Mesothelial cell of epicardium (in vitro differentiated cells): ENCODE measurements around the gene FRS3. TPM values are rescaled to one million over a fixed set of nuclear protein-coding genes. Genes with fewer than 3 reads are reported as not detected.
A peak's percentile ranks its signal among the peaks of the same experiment; 100 is the strongest.

Experiments
- DNase-seq, 2 experiments: peaks; one replicate each; pipeline ENCODE4 v3.0.0; 2021; ENCODE audit warnings: low spot score in 2 of 2; ENCODE audit not compliant: unreplicated experiment in 2 of 2
- H3K27ac Mint-ChIP-seq: 2 replicates; pipeline ENCODE4 v1.8.0; 2021; ENCODE audit warnings: mixed read lengths
- H3K27me3 Mint-ChIP-seq: 2 replicates; pipeline ENCODE4 v1.8.0; 2021; ENCODE audit warnings: low read depth, mixed read lengths
- H3K36me3 Mint-ChIP-seq: 2 replicates; pipeline ENCODE4 v1.8.0; 2021; ENCODE audit warnings: mixed read lengths
- H3K4me1 Mint-ChIP-seq: 2 replicates; pipeline ENCODE4 v1.8.0; 2021; ENCODE audit warnings: mixed read lengths
- H3K4me3 Mint-ChIP-seq: 2 replicates; pipeline ENCODE4 v1.8.0; 2021; ENCODE audit warnings: mild to moderate bottlenecking, moderate library complexity, mixed read lengths
- H3K9me3 Mint-ChIP-seq: 2 replicates; pipeline ENCODE4 v1.8.0; 2021; ENCODE audit warnings: mixed read lengths
- total RNA-seq: library from RNA; stranded (reverse); gene quantifications from 3 replicates; pipeline ENCODE4 v1.2.1, GENCODE V29; 2021
- TF ChIP-seq, protein P1 (sequence below): fragments of 200-600 bp; sonication (generic); IDR thresholded peaks from one replicate; pipeline ENCODE4 v1.5.0; 2021; ENCODE audit warnings: antibody characterized with exemption; ENCODE audit not compliant: unreplicated experiment

Gene FRS3
- total RNA-seq, 1 donor from 2014 or later, result 6.8 TPM

DNA sequence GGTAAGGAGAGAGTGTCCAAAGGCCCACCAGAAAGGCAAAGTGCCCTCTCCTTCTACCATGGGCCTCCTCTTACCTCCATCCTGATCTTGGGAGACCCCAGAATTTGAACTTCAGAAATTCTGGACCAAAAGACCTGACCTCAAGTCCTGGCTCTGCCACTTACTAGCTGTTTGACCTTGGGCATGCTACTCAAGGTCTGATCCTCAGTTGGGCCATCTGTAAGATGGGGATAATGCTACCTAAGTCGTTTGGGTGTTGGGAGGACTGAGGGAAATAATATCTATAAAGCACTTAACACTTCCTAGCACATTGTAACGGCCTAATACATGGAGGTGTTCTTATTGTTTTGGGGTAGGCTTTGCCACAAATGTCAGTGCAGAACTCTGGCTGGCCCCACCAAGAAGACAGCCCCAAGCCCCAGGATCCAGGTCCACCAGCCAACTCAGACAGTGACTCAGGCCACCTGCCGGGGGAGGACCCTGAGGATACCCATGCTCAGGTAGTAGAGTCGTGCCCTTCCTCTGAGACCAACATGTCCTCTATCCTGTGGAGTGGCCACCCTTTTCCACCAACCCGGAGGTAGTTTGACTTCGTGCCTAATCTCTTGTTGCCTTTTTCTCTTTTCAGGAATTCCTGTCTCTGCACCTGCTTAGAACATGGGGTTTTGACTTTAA lies 3.5 kb upstream of the FRS3 start:
- Mint-ChIP-seq H3K4me1 (peaks cover 31% of the 10 kb centered on the region), H3K36me3 (no peaks in the 10 kb centered on the region), H3K27ac (no peak overlapping the region), H3K9me3 (no peaks in the 10 kb centered on the region), H3K4me3 (no peak overlapping the region), H3K27me3 (peaks cover 11% of the 10 kb centered on the region)
- TF ChIP-seq, protein P1, sequence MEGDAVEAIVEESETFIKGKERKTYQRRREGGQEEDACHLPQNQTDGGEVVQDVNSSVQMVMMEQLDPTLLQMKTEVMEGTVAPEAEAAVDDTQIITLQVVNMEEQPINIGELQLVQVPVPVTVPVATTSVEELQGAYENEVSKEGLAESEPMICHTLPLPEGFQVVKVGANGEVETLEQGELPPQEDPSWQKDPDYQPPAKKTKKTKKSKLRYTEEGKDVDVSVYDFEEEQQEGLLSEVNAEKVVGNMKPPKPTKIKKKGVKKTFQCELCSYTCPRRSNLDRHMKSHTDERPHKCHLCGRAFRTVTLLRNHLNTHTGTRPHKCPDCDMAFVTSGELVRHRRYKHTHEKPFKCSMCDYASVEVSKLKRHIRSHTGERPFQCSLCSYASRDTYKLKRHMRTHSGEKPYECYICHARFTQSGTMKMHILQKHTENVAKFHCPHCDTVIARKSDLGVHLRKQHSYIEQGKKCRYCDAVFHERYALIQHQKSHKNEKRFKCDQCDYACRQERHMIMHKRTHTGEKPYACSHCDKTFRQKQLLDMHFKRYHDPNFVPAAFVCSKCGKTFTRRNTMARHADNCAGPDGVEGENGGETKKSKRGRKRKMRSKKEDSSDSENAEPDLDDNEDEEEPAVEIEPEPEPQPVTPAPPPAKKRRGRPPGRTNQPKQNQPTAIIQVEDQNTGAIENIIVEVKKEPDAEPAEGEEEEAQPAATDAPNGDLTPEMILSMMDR, result no peak
- DNase-seq, result no peak

DNA sequence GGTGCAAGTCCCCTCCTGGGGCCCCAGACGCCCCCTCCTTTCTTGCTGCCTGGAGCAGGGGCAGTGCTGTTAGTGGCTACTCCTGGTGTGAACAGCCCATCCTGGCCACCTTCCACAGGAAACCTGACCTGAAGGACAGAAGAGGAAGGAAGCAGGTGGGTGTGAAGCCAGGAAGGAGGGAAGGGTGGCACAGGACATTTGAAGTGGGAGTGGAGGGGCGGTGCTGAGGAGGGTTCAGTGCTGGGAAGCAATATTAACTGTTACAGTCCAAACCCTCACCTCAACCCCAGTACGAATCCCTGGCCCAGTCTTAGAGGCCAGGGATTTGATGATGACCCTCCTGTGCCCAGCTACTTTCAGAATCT lies 1.6 kb upstream of the FRS3 start:
- no peak for DNase-seq
- peak overlapping the region; percentile 14 for H3K27ac Mint-ChIP-seq
- H3K36me3 Mint-ChIP-seq, result no peaks in the 10 kb centered on the region
- peak overlapping the region; percentile 88 for H3K4me3 Mint-ChIP-seq
- H3K9me3 Mint-ChIP-seq, result no peaks in the 10 kb centered on the region
- TF ChIP-seq, protein P1, result no peak
- H3K27me3 Mint-ChIP-seq, result peaks cover 11% of the 10 kb centered on the region
- peaks cover 31% of the 10 kb centered on the region for H3K4me1 Mint-ChIP-seq

DNA sequence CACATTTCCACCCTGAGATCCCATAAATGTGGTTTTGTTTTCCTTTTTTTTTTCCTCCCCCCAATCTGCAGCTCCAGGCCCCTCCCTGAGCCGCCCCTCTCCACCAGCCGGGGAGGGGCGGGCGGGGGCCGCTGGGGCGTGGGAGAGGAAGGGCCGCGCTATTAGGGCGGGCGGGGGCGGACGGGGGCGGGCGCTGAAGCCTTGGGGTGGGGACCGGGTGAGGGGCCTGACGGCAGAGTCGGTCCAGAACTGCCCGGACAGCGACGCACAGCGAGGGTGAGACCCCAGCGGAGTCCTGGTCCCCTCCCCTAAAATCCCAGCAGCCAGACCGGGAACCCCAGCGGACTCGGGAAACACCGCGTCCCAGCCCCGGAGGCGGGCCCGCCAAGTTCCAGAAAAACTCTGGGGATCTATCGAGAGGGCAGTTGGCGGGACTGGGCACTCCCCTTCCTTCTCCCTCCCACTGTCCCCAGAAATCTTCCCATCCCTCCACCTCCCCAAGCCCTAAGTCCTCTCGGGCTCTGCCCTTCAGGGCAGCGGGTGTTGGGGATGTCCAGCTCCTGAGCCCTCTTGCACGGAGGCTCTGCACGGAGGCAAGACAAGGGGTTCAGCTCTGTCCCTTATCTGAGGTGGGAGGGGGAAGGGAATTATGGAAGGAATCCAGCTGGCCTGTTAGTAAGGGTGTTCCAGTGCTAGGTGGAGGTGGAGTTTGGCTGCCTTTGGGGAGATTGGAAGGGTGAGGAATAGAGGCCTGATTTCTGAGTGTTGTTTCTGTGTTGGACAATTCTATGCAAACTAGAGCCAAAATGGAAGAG lies 1.1 kb upstream of the FRS3 start, which contains the start of gene PRICKLE4:
Gene PRICKLE4 (plus strand): TSS at position 232 of the 815 bp plus-strand sequence. CDS start 2,692 bp downstream, outside the sequence.
- Mint-ChIP-seq H3K27ac (peak within 1 kb of the TSS; percentile 88), H3K36me3 (no peaks in the 10 kb centered on the region), H3K9me3 (no peaks in the 10 kb centered on the region), H3K4me1 (peaks cover 27% of the 10 kb centered on the region), H3K4me3 (peak within 1 kb of the TSS; percentile 88), H3K27me3 (peaks cover 11% of the 10 kb centered on the region)
- TF ChIP-seq, protein P1, result no peak
- peak in 1 of 2 experiments; percentile 51 for DNase-seq

DNA sequence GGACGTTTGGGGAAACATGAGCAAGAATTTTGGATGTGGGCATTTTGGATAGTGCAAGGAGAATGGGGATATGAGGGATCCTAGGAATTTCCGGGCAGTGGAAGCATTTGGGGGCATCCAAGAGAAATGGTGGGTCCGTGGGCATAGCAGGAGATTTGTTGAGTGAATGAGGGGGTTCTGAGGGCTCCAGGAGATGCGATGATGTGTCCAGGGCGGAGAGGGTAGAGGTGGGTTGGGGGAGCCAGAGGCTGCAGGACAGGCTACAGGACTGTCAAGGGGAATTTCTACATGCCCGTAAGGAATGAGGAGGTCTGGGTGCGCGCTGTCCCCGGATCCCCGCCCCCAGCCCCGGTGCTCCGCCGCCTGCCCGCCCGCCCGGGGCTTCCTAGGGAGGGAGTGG lies 364 bp downstream of the FRS3 start:
- Mint-ChIP-seq H3K9me3 (no peaks in the 10 kb centered on the region), H3K4me3 (peak overlapping the region; percentile 81), H3K4me1 (peaks cover 18% of the 10 kb centered on the region), H3K27me3 (peaks cover 11% of the 10 kb centered on the region), H3K36me3 (peaks cover 8% of the 10 kb centered on the region), H3K27ac (peak overlapping the region; percentile 60)
- TF ChIP-seq, protein P1, result no peak
- DNase-seq, result no peak

DNA sequence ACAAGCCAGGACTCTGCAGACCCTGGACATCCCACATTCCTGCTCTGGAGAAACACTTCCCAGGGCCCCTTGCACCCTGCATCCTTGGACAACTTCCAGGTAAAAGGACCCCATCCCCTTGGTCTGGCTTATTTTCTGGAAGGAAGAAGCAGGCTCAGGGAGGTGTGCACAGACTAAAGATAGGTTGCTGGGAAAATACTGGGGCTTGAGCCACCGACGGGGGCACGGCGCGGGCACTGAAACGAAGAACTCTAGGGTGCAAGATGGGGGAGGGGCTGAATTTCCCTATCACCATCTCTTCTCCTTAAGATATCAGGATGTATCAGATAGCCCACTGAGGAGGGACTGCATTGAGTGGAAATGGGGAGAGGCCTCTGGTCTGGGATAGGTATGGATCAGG lies 805 bp downstream of the FRS3 start:
- DNase-seq, result no peak
- TF ChIP-seq, protein P1, result no peak
- Mint-ChIP-seq H3K4me3 (peak overlapping the region; percentile 81), H3K9me3 (no peaks in the 10 kb centered on the region), H3K27ac (peak overlapping the region; percentile 60), H3K36me3 (peaks cover 12% of the 10 kb centered on the region), H3K4me1 (peaks cover 16% of the 10 kb centered on the region), H3K27me3 (peaks cover 11% of the 10 kb centered on the region)
